Activated CD8-positive, alpha-beta memory T cell treated with anti-CD3 and anti-CD28 coated beads for 36 hours (primary cell): Measurements from ENCODE around the gene FAM163A. TPM values are rescaled to one million over a fixed set of nuclear protein-coding genes. Genes with fewer than 3 reads are reported as not detected.

Experiments used
- CTCF ChIA-PET: fragments of 350-600 bp; sonication (Branson Sonifier 250); formaldehyde crosslinking; loops from one replicate; lab custom pipeline; 2021; ENCODE audit warnings: antibody characterized with exemption; lab: Charles Lee
- POLR2A ChIA-PET: fragments of 350-600 bp; sonication (Branson Sonifier 250); formaldehyde crosslinking; loops from one replicate; lab custom pipeline; 2021; ENCODE audit warnings: antibody characterized with exemption; lab: Charles Lee
- total RNA-seq, 2 experiments: library from RNA; stranded (reverse); gene quantifications; one replicate each; pipeline ENCODE4 v1.2.3, GENCODE V29; 2021

FAM163A gene
- total RNA-seq, 2 experiments from 2014 or later, result not detected

DNA sequence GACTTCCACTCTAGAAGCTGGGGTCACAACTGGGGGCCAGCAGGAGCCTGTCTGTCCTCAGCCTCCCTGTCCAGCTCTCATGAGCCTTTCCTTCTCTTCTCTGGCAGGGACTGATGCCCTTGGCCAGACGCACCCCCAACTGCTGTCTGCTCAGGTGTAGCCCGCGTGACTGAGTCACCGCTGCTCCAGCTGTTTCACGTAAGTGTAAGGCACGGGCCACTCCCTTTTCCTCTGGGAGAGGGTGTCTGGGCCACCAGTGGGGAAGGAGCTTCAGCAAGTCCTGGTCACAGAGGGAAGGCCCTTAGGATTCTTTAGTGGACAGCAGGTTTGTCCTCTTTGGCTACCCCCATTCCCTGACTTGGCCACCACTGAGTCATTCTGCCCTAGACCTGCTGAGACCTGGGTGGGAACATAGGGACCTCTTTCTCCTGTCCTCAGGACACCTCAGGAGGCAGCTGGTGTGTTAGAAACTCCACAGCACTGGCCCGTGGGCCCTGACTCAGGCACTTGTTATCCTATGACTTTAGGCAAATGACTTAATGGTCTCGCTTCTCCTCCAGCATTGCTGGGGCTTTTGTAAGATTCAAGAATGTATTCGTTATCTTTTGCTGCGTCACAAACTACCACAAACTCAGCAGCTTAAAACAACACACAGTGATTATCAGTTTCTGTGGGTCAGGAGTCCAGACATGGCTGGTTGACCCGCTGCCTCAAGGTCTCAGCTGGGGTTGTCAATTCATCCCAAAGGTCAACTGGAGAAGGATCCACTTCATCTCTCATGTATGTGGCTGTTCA is 64.8 kb downstream of the FAM163A start:
- CTCF ChIA-PET, result interaction anchor here (6.1 kb wide), 1 partner anchor 102 kb away, joined by 74 read pairs; no protein-coding TSS in a partner anchor

GRCh38 chr1:179808503-179808902 is 65.4 kb downstream of the FAM163A start:
- ChIA-PET POLR2A (no interaction called here), CTCF (interaction anchor here (1.3 to 6.1 kb wide), 2 partner anchors 47 to 103 kb away, joined by 3 to 74 read pairs; no protein-coding TSS in a partner anchor)

More for the DNA sequence above, 64.8 kb downstream of the FAM163A start:
- POLR2A ChIA-PET, result no interaction called here

GRCh38 chr1:179809506-179810366 is 66.6 kb downstream of the FAM163A start:
- ChIA-PET POLR2A (no interaction called here), CTCF (interaction anchor here (0.6 to 6.1 kb wide), 15 partner anchors 9 to 731 kb away, joined by 3 to 74 read pairs (median 3); no protein-coding TSS in a partner anchor)

DNA sequence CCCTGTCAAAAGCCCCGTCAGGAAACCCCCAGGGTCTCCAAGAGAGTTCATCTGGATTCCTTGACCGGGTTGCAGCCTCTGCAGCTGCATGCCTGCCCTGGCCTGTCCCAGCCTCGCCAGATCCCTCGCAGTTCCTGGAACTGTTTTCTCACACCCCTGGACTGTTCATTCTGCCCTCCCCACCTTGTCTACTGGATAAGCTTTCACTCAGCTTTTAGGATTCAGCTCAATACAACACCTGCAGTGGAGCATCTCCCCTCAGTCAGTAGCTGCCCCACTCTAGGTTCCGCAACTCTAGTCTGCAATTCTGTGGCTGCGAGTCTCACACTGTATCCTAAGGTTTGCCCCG is 67.2 kb downstream of the FAM163A start:
- ChIA-PET POLR2A (no interaction called here), CTCF (interaction anchor here (0.6 to 6.1 kb wide), 13 partner anchors 8 to 732 kb away, joined by 3 to 74 read pairs (median 4); no protein-coding TSS in a partner anchor)

GRCh38 chr1:179812501-179813292 is 69.6 kb downstream of the FAM163A start:
- CTCF ChIA-PET, result interaction anchor here (2.2 to 6.1 kb wide), 3 partner anchors 7 to 107 kb away, joined by 12 to 74 read pairs (median 21); no protein-coding TSS in a partner anchor
- POLR2A ChIA-PET, result no interaction called here

- POLR2A ChIA-PET, result interaction anchor here (1.2 kb wide), 1 partner anchor 69 kb away, joined by 5 read pairs; no protein-coding TSS in a partner anchor
- CTCF ChIA-PET, result interaction anchor here (0.6 to 6.1 kb wide), 19 partner anchors 9 to 817 kb away, joined by 3 to 74 read pairs (median 4); no protein-coding TSS in a partner anchor
Measured at GRCh38 chr1:179813626-179814545, 70.8 kb downstream of the FAM163A start.

DNA sequence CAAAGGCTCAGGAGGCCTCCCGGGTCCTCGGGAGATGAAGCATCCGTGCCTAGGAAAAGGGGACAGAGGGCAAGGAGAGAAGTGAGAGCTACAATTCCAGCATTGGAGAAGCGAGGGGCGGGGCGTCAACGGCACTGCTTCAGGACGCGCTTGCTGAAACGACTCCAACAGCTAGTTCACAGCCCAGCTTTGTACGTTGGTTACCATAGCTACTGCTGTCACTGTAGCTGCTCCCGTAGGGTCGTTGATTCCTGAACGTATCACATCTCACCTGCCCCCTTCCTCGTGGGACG is 71.4 kb downstream of the FAM163A start:
- POLR2A ChIA-PET, result interaction anchor here (1.2 kb wide), 1 partner anchor 68 kb away, joined by 5 read pairs; no protein-coding TSS in a partner anchor
- CTCF ChIA-PET, result interaction anchor here (0.7 to 2.2 kb wide), 18 partner anchors 9 to 365 kb away, joined by 3 to 17 read pairs (median 4); no protein-coding TSS in a partner anchor

GRCh38 chr1:179815641-179816040 is 72.5 kb downstream of the FAM163A start:
- CTCF ChIA-PET, result interaction anchor here (0.6 to 2.2 kb wide), 10 partner anchors 8 to 779 kb away, joined by 3 to 17 read pairs (median 3); no protein-coding TSS in a partner anchor

GRCh38 chr1:179816196-179816960 is 73.3 kb downstream of the FAM163A start:
- ChIA-PET POLR2A (no interaction called here), CTCF (interaction anchor here (0.9 kb wide), 2 partner anchors 110 to 111 kb away, joined by 3 read pairs; no protein-coding TSS in a partner anchor)

More at GRCh38 chr1:179815641-179816040, 72.5 kb downstream of the FAM163A start:
- POLR2A ChIA-PET, result interaction anchor here (0.7 to 1.2 kb wide), 2 partner anchors 67 to 822 kb away, joined by 5 read pairs; no protein-coding TSS in a partner anchor

- ChIA-PET CTCF (no interaction called here), POLR2A (no interaction called here)
Measured at GRCh38 chr1:179817056-179817455, 74.0 kb downstream of the FAM163A start.

DNA sequence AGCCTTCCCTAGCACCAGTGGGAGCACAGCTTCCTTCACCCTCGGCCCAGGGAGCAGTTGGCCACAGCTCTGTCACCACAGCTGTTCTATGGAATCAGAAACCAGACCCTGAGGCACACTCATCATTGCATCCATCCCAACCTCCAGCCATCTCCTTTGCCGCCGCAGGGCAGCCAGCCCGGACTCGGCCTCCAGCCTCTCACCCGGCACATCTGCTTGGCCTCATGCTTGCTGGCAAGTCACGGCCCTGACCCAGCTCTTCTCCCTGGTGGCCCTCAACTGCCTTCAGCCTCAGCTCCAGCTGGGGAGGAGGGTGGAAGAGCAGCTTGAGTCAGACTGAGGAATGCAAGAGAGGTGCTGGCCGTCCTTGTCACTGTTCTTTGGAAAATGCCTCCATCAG is 74.7 kb downstream of the FAM163A start:
- CTCF ChIA-PET, result interaction anchor here (2.8 kb wide), 1 partner anchor 8 kb away, joined by 9 read pairs; no protein-coding TSS in a partner anchor
- POLR2A ChIA-PET, result no interaction called here

GRCh38 chr1:179818260-179818659 is 75.2 kb downstream of the FAM163A start:
- ChIA-PET CTCF (interaction anchor here (1.7 to 2.8 kb wide), 2 partner anchors 9 to 112 kb away, joined by 6 to 9 read pairs; no protein-coding TSS in a partner anchor), POLR2A (no interaction called here)

GRCh38 chr1:179818743-179819173 is 75.7 kb downstream of the FAM163A start:
- ChIA-PET POLR2A (no interaction called here), CTCF (interaction anchor here (1.7 to 2.8 kb wide), 2 partner anchors 9 to 112 kb away, joined by 6 to 9 read pairs; no protein-coding TSS in a partner anchor)

GRCh38 chr1:179820226-179820970 is 77.3 kb downstream of the FAM163A start:
- ChIA-PET CTCF (interaction anchor here (1.7 to 2.8 kb wide), 3 partner anchors 11 to 114 kb away, joined by 3 to 9 read pairs (median 7); no protein-coding TSS in a partner anchor), POLR2A (no interaction called here)

GRCh38 chr1:179821524-179821923 is 78.4 kb downstream of the FAM163A start:
- POLR2A ChIA-PET, result no interaction called here
- CTCF ChIA-PET, result interaction anchor here (1.7 to 2.3 kb wide), 2 partner anchors 12 to 115 kb away, joined by 3 to 7 read pairs; no protein-coding TSS in a partner anchor
